ENCODE data around the gene MRPS2.

The MRPS2 gene

DNA sequence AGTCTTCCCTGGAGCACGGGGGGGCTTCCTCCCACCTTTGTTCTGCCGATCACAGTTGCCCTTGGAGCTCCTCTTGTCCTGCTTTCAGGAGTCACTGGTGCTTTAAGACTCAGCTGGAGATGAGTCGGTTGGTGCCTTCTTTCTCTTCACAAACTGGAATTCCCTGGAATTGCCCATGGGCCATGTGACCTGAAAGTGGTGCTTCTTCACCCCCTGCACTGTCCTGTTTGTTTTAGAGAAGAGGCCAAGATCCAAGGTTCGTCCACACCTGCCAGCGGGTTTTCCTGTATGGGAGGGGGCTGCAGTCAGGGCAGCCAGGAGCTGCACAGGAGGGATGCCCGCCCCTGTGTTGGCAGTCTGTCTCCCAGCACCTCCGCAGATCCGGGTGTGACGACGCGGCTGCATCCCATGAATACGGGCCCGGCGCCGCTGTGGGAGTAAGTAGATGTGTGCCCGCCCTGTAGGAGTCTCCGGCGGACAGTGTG is 9.5 kb upstream of the MRPS2 start:
- peaks cover 0 to 28% (median 12%) of the 10 kb centered on the region in 4 experiments for H3K36me3 ChIP-seq (ENCODE audit: control insufficient read depth in 4 of 4, insufficient read depth in 4 of 4, low read length in 3 of 4)
- no peak overlapping the region for H3K4me3 ChIP-seq (ENCODE audit: control insufficient read depth in 1 of 7, extremely low read depth in 1 of 7, insufficient read depth in 4 of 7, low read depth in 2 of 7, low read length in 6 of 7)
- H3K9me3 ChIP-seq (ENCODE audit: control extremely low read depth in 1 of 5, control insufficient read depth in 4 of 5, insufficient read depth in 2 of 5, low read depth in 1 of 5, low read length in 4 of 5) = no peaks in the 10 kb centered on the region
- whole genome bisulfite sequencing (ENCODE audit: insufficient coverage) = 88% methylated on average over 18 of the region's 18 CpGs
- CTCF ChIA-PET = interaction anchor here (1.5 kb wide), 1 partner anchor 9 kb away, joined by 6 read pairs; the partner anchor contains the start of gene MRPS2
- DNase-seq = no peak
- POLR2A ChIA-PET = no interaction called here
- H3K4me1 ChIP-seq (ENCODE audit: control extremely low read depth in 1 of 4, control insufficient read depth in 4 of 4, insufficient read depth in 4 of 4, low read length in 3 of 4) = no peaks in the 10 kb centered on the region
- no peak overlapping the region for H3K27ac ChIP-seq (ENCODE audit: insufficient read depth in 1 of 2, low read depth in 1 of 2, low read length in 2 of 2, poor library complexity in 1 of 2, severe bottlenecking in 2 of 2)
- no peaks in the 10 kb centered on the region for H3K27me3 ChIP-seq (replicated peaks in 2 of 5; ENCODE audit: control insufficient read depth in 4 of 5, insufficient read depth in 5 of 5, low read length in 4 of 5)

DNA sequence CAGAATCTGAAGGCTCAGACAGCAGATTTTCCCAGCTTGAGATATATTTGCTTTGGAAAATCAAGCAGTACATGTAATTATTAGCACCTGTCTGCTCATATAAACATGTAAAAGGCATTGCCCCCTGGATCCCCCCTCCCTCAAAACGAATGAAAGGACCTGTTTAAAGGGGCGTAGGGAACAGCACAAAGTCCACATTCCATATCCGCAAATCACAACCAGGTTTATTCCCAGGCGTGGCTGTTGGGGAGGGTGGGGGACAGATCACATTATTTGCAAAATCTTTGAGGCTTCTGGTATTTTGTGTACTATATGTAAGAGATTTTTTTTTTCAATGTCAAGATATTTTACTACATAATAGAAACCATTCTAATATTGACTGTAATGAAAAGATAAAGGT is 8.7 kb upstream of the MRPS2 start:
- Histone ChIP-seq H3K4me3 (ENCODE audit: control insufficient read depth in 1 of 7, extremely low read depth in 1 of 7, insufficient read depth in 4 of 7, low read depth in 2 of 7, low read length in 6 of 7) (no peak overlapping the region), H3K36me3 (ENCODE audit: control insufficient read depth in 4 of 4, insufficient read depth in 4 of 4, low read length in 3 of 4) (peaks cover 0 to 21% (median 7%) of the 10 kb centered on the region in 4 experiments), H3K4me1 (ENCODE audit: control extremely low read depth in 1 of 4, control insufficient read depth in 4 of 4, insufficient read depth in 4 of 4, low read length in 3 of 4) (no peaks in the 10 kb centered on the region), H3K27me3 (replicated peaks in 2 of 5; ENCODE audit: control insufficient read depth in 4 of 5, insufficient read depth in 5 of 5, low read length in 4 of 5) (no peaks in the 10 kb centered on the region), H3K9me3 (ENCODE audit: control extremely low read depth in 1 of 5, control insufficient read depth in 4 of 5, insufficient read depth in 2 of 5, low read depth in 1 of 5, low read length in 4 of 5) (no peaks in the 10 kb centered on the region), H3K27ac (ENCODE audit: insufficient read depth in 1 of 2, low read depth in 1 of 2, low read length in 2 of 2, poor library complexity in 1 of 2, severe bottlenecking in 2 of 2) (no peak overlapping the region)
- WGBS (ENCODE audit: insufficient coverage) = no CpG with 5 or more reads among the region's 4 CpGs
- DNase-seq = no peak
- ChIA-PET CTCF (interaction anchor here (0.6 to 1.5 kb wide), 2 partner anchors 8 to 14 kb away, joined by 3 to 6 read pairs; partner anchors contain the start of gene MRPS2), POLR2A (no interaction called here)

DNA sequence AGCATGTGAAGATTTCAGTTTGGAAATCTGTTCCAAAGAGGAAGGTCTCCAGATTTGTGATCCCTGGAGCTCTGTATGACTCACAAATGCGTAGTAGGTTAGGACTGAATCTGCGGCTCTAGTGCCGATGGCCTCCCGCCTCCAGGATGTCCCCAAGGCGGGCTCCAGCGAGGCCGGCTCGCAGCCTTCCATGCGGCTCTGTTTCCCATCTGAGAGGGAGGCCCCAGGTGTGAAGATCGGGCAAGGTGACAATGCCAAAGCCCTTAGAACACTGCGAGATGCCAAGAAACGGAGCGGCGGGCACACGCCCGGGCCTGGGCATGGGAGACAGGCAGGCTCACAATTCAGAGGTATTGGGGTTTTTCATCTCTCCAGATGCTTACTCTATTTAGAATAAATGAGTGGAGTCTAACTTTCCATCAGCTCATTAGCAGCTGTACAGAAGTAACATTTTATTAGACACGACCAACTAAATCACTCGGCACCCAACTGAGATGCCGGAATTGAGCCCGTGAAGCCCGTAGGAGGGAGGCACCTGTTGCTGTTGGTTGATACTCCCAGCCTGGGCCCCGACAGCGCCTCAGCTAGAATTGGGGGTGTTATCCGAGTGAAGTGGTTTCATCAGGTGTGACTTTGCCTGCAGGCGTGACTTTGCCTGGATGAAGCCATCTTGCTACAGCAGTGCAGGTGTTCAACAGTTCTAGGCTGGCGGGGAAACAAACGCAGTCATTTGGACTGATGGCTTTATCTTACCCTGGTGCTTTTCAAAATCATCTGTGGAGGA is 7.4 kb upstream of the MRPS2 start:
- no peak for DNase-seq
- Histone ChIP-seq H3K27ac (ENCODE audit: insufficient read depth in 1 of 2, low read depth in 1 of 2, low read length in 2 of 2, poor library complexity in 1 of 2, severe bottlenecking in 2 of 2) (no peak overlapping the region), H3K36me3 (ENCODE audit: control insufficient read depth in 4 of 4, insufficient read depth in 4 of 4, low read length in 3 of 4) (peaks cover 0 to 9% (median 6%) of the 10 kb centered on the region in 4 experiments), H3K27me3 (replicated peaks in 2 of 5; ENCODE audit: control insufficient read depth in 4 of 5, insufficient read depth in 5 of 5, low read length in 4 of 5) (peaks cover 0 to 4% (median 0%) of the 10 kb centered on the region in 5 experiments), H3K4me3 (ENCODE audit: control insufficient read depth in 1 of 7, extremely low read depth in 1 of 7, insufficient read depth in 4 of 7, low read depth in 2 of 7, low read length in 6 of 7) (no peak overlapping the region), H3K9me3 (ENCODE audit: control extremely low read depth in 1 of 5, control insufficient read depth in 4 of 5, insufficient read depth in 2 of 5, low read depth in 1 of 5, low read length in 4 of 5) (no peaks in the 10 kb centered on the region), H3K4me1 (ENCODE audit: control extremely low read depth in 1 of 4, control insufficient read depth in 4 of 4, insufficient read depth in 4 of 4, low read length in 3 of 4) (no peaks in the 10 kb centered on the region)
- 98% methylated on average over 24 of the region's 27 CpGs for WGBS (ENCODE audit: insufficient coverage)
- ChIA-PET CTCF (interaction anchor here (1.4 kb wide), 1 partner anchor 13 kb away, joined by 5 read pairs; no protein-coding TSS in a partner anchor), POLR2A (no interaction called here)

DNA sequence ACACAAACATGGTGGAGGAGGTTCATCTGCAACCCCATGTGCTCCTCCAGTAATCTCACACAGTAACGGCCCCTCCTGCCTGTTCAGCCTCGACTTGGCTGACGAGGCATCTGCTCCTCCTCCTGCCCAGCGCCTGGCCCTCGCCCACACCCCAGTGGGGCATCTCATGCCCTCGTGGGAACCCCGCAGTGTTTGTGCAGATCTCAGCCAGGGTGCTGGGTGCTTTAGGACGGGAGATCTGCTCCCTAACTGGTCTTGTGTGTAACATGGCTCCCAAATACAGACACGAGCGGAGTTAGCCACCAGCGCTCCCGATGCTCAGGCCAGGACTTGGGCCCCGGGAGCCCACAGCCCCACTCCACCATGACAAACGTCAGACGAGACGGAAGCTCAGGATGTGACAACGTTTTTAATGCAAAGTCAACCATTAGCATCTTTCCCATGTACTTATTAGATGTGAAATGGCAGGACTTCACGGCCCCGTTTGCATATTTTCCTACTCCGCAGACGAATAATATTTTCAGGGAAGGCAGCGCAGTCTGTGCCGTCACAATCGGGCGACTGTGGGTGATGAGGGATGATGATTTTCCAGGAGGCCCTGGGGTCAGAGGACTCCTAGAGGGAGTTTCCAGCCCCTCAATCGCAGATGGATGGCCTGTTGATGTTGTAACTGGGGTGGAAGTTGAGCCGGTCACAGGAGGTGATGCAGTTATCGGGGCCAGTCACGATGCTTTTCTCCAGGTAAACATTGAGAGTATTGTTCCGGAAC is 5.5 kb upstream of the MRPS2 start:
- POLR2A ChIA-PET = no interaction called here
- WGBS (ENCODE audit: insufficient coverage) = 98% methylated on average over 30 of the region's 30 CpGs
- H3K9me3 ChIP-seq (ENCODE audit: control extremely low read depth in 1 of 5, control insufficient read depth in 4 of 5, insufficient read depth in 2 of 5, low read depth in 1 of 5, low read length in 4 of 5) = no peaks in the 10 kb centered on the region
- no peak overlapping the region for H3K27ac ChIP-seq (ENCODE audit: insufficient read depth in 1 of 2, low read depth in 1 of 2, low read length in 2 of 2, poor library complexity in 1 of 2, severe bottlenecking in 2 of 2)
- CTCF ChIA-PET = interaction anchor here (1.1 kb wide), 1 partner anchor 10 kb away, joined by 3 read pairs; no protein-coding TSS in a partner anchor
- peaks cover 0 to 5% (median 0%) of the 10 kb centered on the region in 4 experiments for H3K36me3 ChIP-seq (ENCODE audit: control insufficient read depth in 4 of 4, insufficient read depth in 4 of 4, low read length in 3 of 4)
- DNase-seq = no peak
- peaks cover 0 to 10% (median 0%) of the 10 kb centered on the region in 5 experiments for H3K27me3 ChIP-seq (replicated peaks in 2 of 5; ENCODE audit: control insufficient read depth in 4 of 5, insufficient read depth in 5 of 5, low read length in 4 of 5)
- H3K4me3 ChIP-seq (ENCODE audit: control insufficient read depth in 1 of 7, extremely low read depth in 1 of 7, insufficient read depth in 4 of 7, low read depth in 2 of 7, low read length in 6 of 7) = no peak overlapping the region
- H3K4me1 ChIP-seq (ENCODE audit: control extremely low read depth in 1 of 4, control insufficient read depth in 4 of 4, insufficient read depth in 4 of 4, low read length in 3 of 4) = peaks cover 0 to 13% (median 11%) of the 10 kb centered on the region in 4 experiments

DNA sequence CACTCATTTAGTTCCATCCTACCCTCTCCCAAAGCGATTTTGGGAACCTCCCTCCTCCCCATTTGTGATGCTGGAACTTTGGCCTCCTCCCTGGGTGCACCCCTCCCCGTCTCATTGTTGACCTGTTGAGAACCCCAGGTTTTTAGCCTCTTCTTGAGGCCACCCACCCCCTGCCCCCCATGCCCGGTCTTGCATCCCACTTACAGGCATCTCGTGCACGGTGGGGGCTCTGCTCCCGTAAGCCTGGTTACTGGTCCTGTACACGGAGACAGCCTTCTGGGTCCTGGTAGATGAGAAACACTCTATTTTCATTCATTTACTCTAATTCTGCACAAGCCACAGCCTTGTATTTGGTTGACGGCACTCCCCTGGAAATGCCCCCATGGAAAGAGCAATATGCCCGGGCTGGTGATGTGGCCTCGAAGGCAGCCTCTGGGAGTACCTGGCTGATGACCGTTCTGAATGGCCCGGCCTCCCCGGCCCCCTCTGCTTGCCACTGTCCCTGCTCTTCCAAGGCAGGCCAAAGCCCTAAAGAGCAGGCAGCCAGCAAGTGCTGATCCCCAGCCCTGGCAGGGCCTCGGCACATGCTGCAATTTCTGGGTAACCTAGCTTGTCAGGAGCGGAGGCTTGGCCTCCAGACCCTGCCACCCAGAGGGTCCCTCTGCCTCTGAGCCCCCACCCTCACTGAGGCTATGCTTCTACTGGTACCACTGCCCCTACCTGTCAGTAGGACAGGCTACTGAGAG is 1.9 kb upstream of the MRPS2 start:
- peaks cover 0 to 32% (median 29%) of the 10 kb centered on the region in 4 experiments for H3K4me1 ChIP-seq (ENCODE audit: control extremely low read depth in 1 of 4, control insufficient read depth in 4 of 4, insufficient read depth in 4 of 4, low read length in 3 of 4)
- ChIA-PET CTCF (interaction anchor here (0.8 to 2.2 kb wide), 3 partner anchors 8 to 39 kb away, joined by 3 to 6 read pairs (median 3); no protein-coding TSS in a partner anchor), POLR2A (interaction anchor here (0.5 kb wide), 1 partner anchor 20 kb away, joined by 3 read pairs; no protein-coding TSS in a partner anchor)
- DNase-seq = no peak
- no peak overlapping the region for H3K27ac ChIP-seq (ENCODE audit: insufficient read depth in 1 of 2, low read depth in 1 of 2, low read length in 2 of 2, poor library complexity in 1 of 2, severe bottlenecking in 2 of 2)
- peaks cover 0 to 10% (median 0%) of the 10 kb centered on the region in 5 experiments for H3K27me3 ChIP-seq (replicated peaks in 2 of 5; ENCODE audit: control insufficient read depth in 4 of 5, insufficient read depth in 5 of 5, low read length in 4 of 5)
- no peaks in the 10 kb centered on the region for H3K9me3 ChIP-seq (ENCODE audit: control extremely low read depth in 1 of 5, control insufficient read depth in 4 of 5, insufficient read depth in 2 of 5, low read depth in 1 of 5, low read length in 4 of 5)
- H3K36me3 ChIP-seq (ENCODE audit: control insufficient read depth in 4 of 4, insufficient read depth in 4 of 4, low read length in 3 of 4) = peaks cover 0 to 21% (median 14%) of the 10 kb centered on the region in 4 experiments
- H3K4me3 ChIP-seq (ENCODE audit: control insufficient read depth in 1 of 7, extremely low read depth in 1 of 7, insufficient read depth in 4 of 7, low read depth in 2 of 7, low read length in 6 of 7) = no peak overlapping the region
- 98% methylated on average over 14 of the region's 15 CpGs for WGBS (ENCODE audit: insufficient coverage)

DNA sequence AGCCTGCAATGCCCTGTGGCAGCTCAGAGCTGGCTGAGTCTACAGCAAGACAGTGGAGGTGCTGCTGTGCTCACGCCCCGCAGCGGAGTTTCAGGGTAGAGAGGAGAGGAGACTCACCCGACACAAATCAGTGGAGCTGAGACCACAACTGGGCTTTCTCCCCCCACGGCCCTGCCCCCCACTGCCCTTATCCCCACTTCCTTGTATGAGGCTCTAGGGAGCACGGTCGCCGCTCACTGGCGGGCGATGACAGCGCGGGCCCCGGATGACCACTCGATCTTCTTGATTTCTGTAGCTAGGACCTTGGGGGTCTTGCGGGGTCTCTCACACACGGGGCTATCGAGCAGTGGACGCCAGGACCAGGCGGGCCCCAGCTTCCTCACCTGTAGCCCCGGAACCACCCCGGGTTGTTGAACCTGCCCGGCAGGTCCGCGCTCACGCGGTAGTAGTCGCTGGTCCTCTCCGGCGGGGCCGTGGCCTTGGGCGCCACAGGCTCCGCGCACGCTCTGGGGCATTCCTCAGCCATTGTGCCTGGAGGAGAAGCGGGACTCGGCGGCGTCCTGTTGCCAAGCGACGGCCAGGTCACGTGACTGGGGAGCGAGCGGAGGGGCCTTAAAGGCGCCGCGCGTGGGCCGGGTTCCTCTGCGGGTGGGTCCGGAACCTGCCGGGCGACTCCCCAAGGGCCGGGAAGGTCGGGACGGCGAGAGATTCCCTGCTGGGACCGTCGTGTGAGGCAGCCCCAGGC is 984 bp upstream of the MRPS2 start:
- no peaks in the 10 kb centered on the region for H3K9me3 ChIP-seq (ENCODE audit: control extremely low read depth in 1 of 5, control insufficient read depth in 4 of 5, insufficient read depth in 2 of 5, low read depth in 1 of 5, low read length in 4 of 5)
- ChIA-PET POLR2A (no interaction called here), CTCF (interaction anchor here (0.8 to 2.2 kb wide), 3 partner anchors 9 to 40 kb away, joined by 3 to 6 read pairs (median 3); no protein-coding TSS in a partner anchor)
- WGBS (ENCODE audit: insufficient coverage) = under 1% methylated on average over 53 of the region's 58 CpGs
- H3K27me3 ChIP-seq (replicated peaks in 2 of 5; ENCODE audit: control insufficient read depth in 4 of 5, insufficient read depth in 5 of 5, low read length in 4 of 5) = peaks cover 0 to 10% (median 0%) of the 10 kb centered on the region in 5 experiments
- DNase-seq = peak; percentile 78 to 84 (median 83)
- H3K4me1 ChIP-seq (ENCODE audit: control extremely low read depth in 1 of 4, control insufficient read depth in 4 of 4, insufficient read depth in 4 of 4, low read length in 3 of 4) = peaks cover 0 to 32% (median 29%) of the 10 kb centered on the region in 4 experiments
- H3K27ac ChIP-seq (ENCODE audit: insufficient read depth in 1 of 2, low read depth in 1 of 2, low read length in 2 of 2, poor library complexity in 1 of 2, severe bottlenecking in 2 of 2) = no peak overlapping the region
- peaks cover 0 to 31% (median 22%) of the 10 kb centered on the region in 4 experiments for H3K36me3 ChIP-seq (ENCODE audit: control insufficient read depth in 4 of 4, insufficient read depth in 4 of 4, low read length in 3 of 4)
- peak overlapping the region; percentile 50 to 92 (median 75) for H3K4me3 ChIP-seq (ENCODE audit: control insufficient read depth in 1 of 7, extremely low read depth in 1 of 7, insufficient read depth in 4 of 7, low read depth in 2 of 7, low read length in 6 of 7)

Measured in common myeloid progenitor, CD34-positive (primary cell).